HepG2 (cell line): ENCODE data around the gene RAD50. TPM values are rescaled to one million over a fixed set of nuclear protein-coding genes. Genes with fewer than 3 reads are reported as not detected.

Source experiments
- ATAC-seq: fragments of 200-7000 bp; cut with Tn5 transposase; 3 replicates; pipeline ENCODE4 v1.9.1; 2020; ENCODE audit warnings: mild to moderate bottlenecking, moderate library complexity
- BruUV-seq: library from RNA; stranded (reverse); fragments of 400-500 nt; replicated peaks from 2 replicates; lab custom pipeline; 2021; lab: Mats Ljungman, UMichigan
- CTCF ChIA-PET: fragments of 300-600 bp; formaldehyde crosslinking; extraction: SDS; loops from one replicate; lab custom pipeline; 2021; ENCODE audit warnings: low total read pairs, inconsistent platforms, low intra/inter-chr PET ratio; lab: Yijun Ruan, JAX
- POLR2A ChIA-PET: fragments of 350-600 bp; sonication (Branson Sonifier 250); formaldehyde crosslinking; loops from one replicate; lab custom pipeline; 2020; ENCODE audit warnings: antibody characterized with exemption, inconsistent platforms; lab: Yijun Ruan, JAX
- DNase-seq: peaks from one replicate; pipeline ENCODE4 v3.0.0-alpha.2; 2015; ENCODE audit warnings: low spot score
- FAIRE-seq: peaks from 3 replicates; lab custom pipeline; 2011; peaks lifted over from hg19 to GRCh38; lab: Jason Lieb, UNC
- H2AFZ ChIP-seq: one replicate; pipeline ENCODE4 v1.6.1; 2011; ENCODE audit warnings: low read length, inconsistent platforms
- H3K27ac ChIP-seq: fragments of 300-600 bp; 3 replicates; pipeline ENCODE4 v1.8.0; 2011; ENCODE audit warnings: mixed run types, mild to moderate bottlenecking, mixed read lengths, low read length, inconsistent platforms; ENCODE audit not compliant: insufficient read depth; ENCODE audit errors: extremely low read length
- H3K27me3 ChIP-seq, 2 experiments: fragments of 200-600 bp in 1 of 2; 2 replicates in 1 of 2; 3 replicates in 1 of 2; pipeline versions ENCODE4 v1.6.0 to v1.8.0; 2011; ENCODE audit warnings: low read length in 2 of 2, mild to moderate bottlenecking in 2 of 2, moderate library complexity in 2 of 2, inconsistent platforms in 1 of 2; ENCODE audit not compliant: insufficient read depth in 2 of 2, control insufficient read depth in 1 of 2
- H3K36me3 ChIP-seq, 2 experiments: fragments of 200-600 bp in 1 of 2; replicated peaks in 1 of 2; 2 replicates in 1 of 2; 3 replicates in 1 of 2; pipeline versions ENCODE4 v1.5.1 to v1.8.0; 2011; ENCODE audit warnings: low read length in 2 of 2, inconsistent platforms in 1 of 2; ENCODE audit not compliant: insufficient read depth in 2 of 2, control insufficient read depth in 1 of 2
- H3K4me1 ChIP-seq: 2 replicates; pipeline ENCODE4 v1.5.1; 2012; ENCODE audit warnings: low read length, inconsistent platforms; ENCODE audit not compliant: insufficient read depth
- H3K4me2 ChIP-seq: 2 replicates; pipeline ENCODE4 v1.6.0; 2011; ENCODE audit warnings: low read depth, low read length, inconsistent platforms
- H3K4me3 ChIP-seq, 3 experiments: fragments of 200-600 bp in 1 of 3; sonication (generic), shearing (Covaris generic) in 1 of 3; replicated peaks in 1 of 3; 2 replicates each; pipeline ENCODE4 v1.5.1; 2011 to 2016; ENCODE audit warnings: low read length in 3 of 3, inconsistent platforms in 2 of 3, low read depth in 2 of 3, mild to moderate bottlenecking in 2 of 3, control low read depth in 1 of 3, mixed read lengths in 1 of 3; ENCODE audit not compliant: insufficient read depth in 1 of 3
- H3K79me2 ChIP-seq: one replicate; pipeline ENCODE4 v1.6.1; 2011; ENCODE audit warnings: low read length, inconsistent platforms; ENCODE audit not compliant: insufficient read depth
- H3K9ac ChIP-seq: 2 replicates; pipeline ENCODE4 v1.6.0; 2011; ENCODE audit warnings: mild to moderate bottlenecking, low read depth, low read length, inconsistent platforms; ENCODE audit not compliant: insufficient read depth
- H3K9me3 ChIP-seq: 2 replicates; pipeline ENCODE4 v1.5.1; 2012; ENCODE audit warnings: mild to moderate bottlenecking, low read length
- H4K20me1 ChIP-seq: 2 replicates; pipeline ENCODE4 v1.6.0; 2011; ENCODE audit warnings: inconsistent platforms, mild to moderate bottlenecking, low read length, moderate library complexity; ENCODE audit not compliant: insufficient read depth
- ATRX ChIP-seq: sonication (generic); formaldehyde crosslinking; IDR thresholded peaks from 2 replicates; pipeline ENCODE4 v1.4.0; 2020; ENCODE audit warnings: missing genetic modification reagents, borderline replicate concordance
- EHMT2 ChIP-seq: fragments of 200-600 bp; sonication (generic); IDR thresholded peaks from 2 replicates; pipeline ENCODE4 v1.7.0; 2017; ENCODE audit warnings: antibody characterized with exemption, low read depth, low read length, borderline replicate concordance
- ELF3 ChIP-seq: IDR thresholded peaks from 2 replicates; pipeline ENCODE4 v1.6.1; 2016; ENCODE audit warnings: missing genetic modification reagents, missing compliant biosample characterization
- FOXM1 ChIP-seq: sonication (generic); formaldehyde crosslinking; IDR thresholded peaks from 2 replicates; pipeline ENCODE4 v1.5.0; 2020; ENCODE audit warnings: missing genetic modification reagents
- KLF11 ChIP-seq: IDR thresholded peaks from 2 replicates; pipeline ENCODE4 v1.6.1; 2016; ENCODE audit warnings: missing compliant biosample characterization
- PHF21A ChIP-seq: sonication (generic); formaldehyde crosslinking; IDR thresholded peaks from 2 replicates; pipeline ENCODE4 v1.5.0; 2020; ENCODE audit warnings: mild to moderate bottlenecking, missing genetic modification reagents
- RARA ChIP-seq: IDR thresholded peaks from 2 replicates; pipeline ENCODE4 v1.6.1; 2016; ENCODE audit warnings: missing genetic modification reagents, missing compliant biosample characterization
- REXO4 ChIP-seq: sonication (generic); formaldehyde crosslinking; IDR thresholded peaks from 2 replicates; pipeline ENCODE4 v1.8.0; 2022; ENCODE audit warnings: missing genetic modification reagents, mild to moderate bottlenecking, borderline replicate concordance
- ZNF557 ChIP-seq: sonication (generic); formaldehyde crosslinking; IDR thresholded peaks from 2 replicates; pipeline ENCODE4 v1.4.0; 2020; ENCODE audit warnings: missing genetic modification reagents
- ZNF605 ChIP-seq: sonication (generic); formaldehyde crosslinking; IDR thresholded peaks from 2 replicates; pipeline ENCODE4 v1.8.0; 2022; ENCODE audit warnings: mild to moderate bottlenecking, missing genetic modification reagents
- ZSCAN9 ChIP-seq: IDR thresholded peaks from 2 replicates; pipeline ENCODE4 v1.6.1; 2016; ENCODE audit warnings: borderline replicate concordance
- WGBS: methylation state at CpG from one replicate; pipeline ENCODE4 v1.1.6; 2017; ENCODE audit warnings: low lambda C conversion rate; 5-methylcytosine and 5-hydroxymethylcytosine counted together
- in situ Hi-C: cut with HindIII; loops from 2 replicates; pipeline ENCODE4 v1.10.0; 2017; ENCODE audit warnings: low pct_unique_long_range_greater_than_20kb; ENCODE audit not compliant: extremely low pct_ligation_motif_present
- intact Hi-C: fragments of 100-400 bp; cut with micrococcal nuclease; formaldehyde crosslinking; loops from one replicate; pipeline ENCODE4 v1.10.0; 2022; ENCODE audit not compliant: unreplicated experiment
- polyA plus RNA-seq, 8 experiments: library from polyadenylated mRNA; depleted of rRNA in 3 of 8; stranded (reverse) in 7 of 8; unstranded in 1 of 8; fragments of >200 nt; fragmentation: Illumina TruSeq in 4 of 8; extraction: Trizol in 4 of 8; gene quantifications; 2 replicates each; pipeline versions ENCODE4 v1.2.1 to v1.2.3, GENCODE V29; 2011 to 2016; ENCODE audit warnings: low read depth in 4 of 8, missing spikeins in 1 of 8, mixed read lengths in 1 of 8; ENCODE audit not compliant: insufficient read depth in 1 of 8
- total RNA-seq, 5 experiments: library from RNA; depleted of rRNA; stranded (reverse); fragments of >200 nt; fragmentation: Illumina TruSeq; extraction: Trizol; gene quantifications; 2 replicates each; pipeline ENCODE4 v1.2.3, GENCODE V29; 2016; ENCODE audit warnings: low read depth in 1 of 5

RAD50 gene
- total and polyA plus RNA-seq, 2 of the 13 experiments (the other 11 are each of a cell fraction or from before 2014, with no cell fraction given), result 19.2 to 23.4 TPM

DNA sequence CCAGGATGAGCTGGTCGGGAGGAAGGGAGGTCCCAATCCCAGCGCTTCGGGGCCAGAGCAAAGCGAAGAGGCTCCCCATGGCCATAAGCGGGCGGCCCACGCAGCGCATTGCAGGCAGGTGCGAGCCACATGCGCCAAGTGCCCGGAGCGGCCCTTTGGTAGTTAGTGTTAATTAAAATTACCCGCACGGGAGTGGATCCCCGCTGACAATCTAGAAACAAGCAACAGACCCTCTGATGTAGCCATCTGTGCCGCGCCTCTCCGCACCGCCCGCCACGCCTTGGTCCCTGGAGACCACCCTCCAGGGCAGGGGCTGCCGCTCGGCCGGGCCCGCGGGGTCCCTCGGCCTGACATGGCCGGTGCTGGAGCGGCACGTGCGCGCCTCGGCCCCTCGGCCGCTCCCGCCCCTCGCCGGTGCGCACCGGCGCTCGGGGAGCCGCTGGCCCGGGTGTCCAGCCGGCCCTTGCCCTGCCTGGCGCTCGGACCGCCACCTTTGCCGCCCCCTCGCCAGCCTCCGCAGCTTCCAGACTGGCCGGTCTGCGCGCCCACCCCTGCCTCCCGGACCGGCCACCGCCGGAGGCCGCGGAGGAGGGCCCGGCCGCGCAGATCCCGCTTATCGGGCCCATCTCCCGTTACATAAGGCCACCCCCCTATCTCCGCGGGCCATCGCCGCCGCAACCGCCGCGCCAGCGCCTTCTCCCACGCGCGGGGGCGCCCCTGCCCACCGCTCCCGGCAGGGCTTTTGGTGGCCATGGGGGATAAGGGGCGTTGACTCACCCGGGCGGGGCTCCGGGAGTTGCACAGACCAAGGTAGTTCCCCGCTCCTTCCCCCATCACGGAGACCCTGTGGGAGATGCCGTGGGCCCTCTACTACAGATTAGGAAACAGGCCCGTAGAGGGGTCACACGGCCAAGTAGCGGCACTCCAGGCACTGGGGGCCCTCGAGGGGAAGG, 99.3 kb downstream of the RAD50 start:
- intact Hi-C loops (no loop called here), in situ Hi-C loops (loop anchor here (25.0 kb wide), 1 partner anchor 269 kb away; no protein-coding TSS in a partner anchor)
- ChIA-PET POLR2A (no interaction called here), CTCF (no interaction called here)
- Histone ChIP-seq H3K27ac (no peak overlapping the region), H3K36me3 (no peaks in the 10 kb centered on the region), H3K9me3 (no peaks in the 10 kb centered on the region), H3K79me2 (no peaks in the 10 kb centered on the region), H3K9ac (no peak overlapping the region), H3K27me3 (peaks cover 1 to 5% of the 10 kb centered on the region in 2 experiments; a peak in 1 of 5 replicates), H3K4me3 (no peak overlapping the region), H4K20me1 (no peaks in the 10 kb centered on the region), H3K4me2 (no peak overlapping the region), H2AFZ (no peak overlapping the region), H3K4me1 (peaks cover 27% of the 10 kb centered on the region)
- no TSS peak for BruUV-seq
- FAIRE-seq (no peak), ATAC-seq (no peak), DNase-seq (no peak)
- WGBS, result 88% methylated on average over 57 of the region's 92 CpGs
- TF ChIP-seq REXO4 (CRISPR knock-in tag), result no peak
- no peak for TF ChIP-seq ELF3 (CRISPR knock-in tag)
- TF ChIP-seq EHMT2, result no peak
- TF ChIP-seq ZNF557 (CRISPR knock-in tag), result no peak
- no peak for TF ChIP-seq FOXM1 (CRISPR knock-in tag)
- TF ChIP-seq ZNF605 (CRISPR knock-in tag), result no peak
- no peak for TF ChIP-seq ZSCAN9 (CRISPR knock-in tag)
- no peak for TF ChIP-seq KLF11 (CRISPR knock-in tag)
- TF ChIP-seq ATRX, result no peak
- no peak for TF ChIP-seq RARA (CRISPR knock-in tag)
- TF ChIP-seq PHF21A (CRISPR knock-in tag), result no peak
